H1 (cell line): ENCODE results near the gene CABP5. TPM values are rescaled to one million over a fixed set of nuclear protein-coding genes. Genes with fewer than 3 reads are reported as not detected.
A peak's percentile ranks its signal among the peaks of the same experiment; 100 is the strongest.

Experiments
- CTCF ChIA-PET: fragments of 300-600 bp; sonication (Branson Sonifier 250); formaldehyde crosslinking; loops from one replicate; lab custom pipeline; 2021; ENCODE audit not compliant: partially characterized antibody; lab: Charles Lee
- POLR2A ChIA-PET: fragments of 300-600 bp; sonication (Branson Sonifier 250); formaldehyde crosslinking; loops from one replicate; lab custom pipeline; 2021; ENCODE audit warnings: inconsistent platforms; ENCODE audit not compliant: partially characterized antibody; lab: Charles Lee
- DNase-seq, 2 experiments: peaks; one replicate each; pipeline versions ENCODE4 v3.0.0 to v3.0.0-alpha.2; 2010 to 2022; ENCODE audit warnings: low spot score in 2 of 2, low read depth in 1 of 2, mixed read lengths in 1 of 2
- FAIRE-seq: peaks from 2 replicates; lab custom pipeline; 2011; peaks lifted over from hg19 to GRCh38; lab: Jason Lieb, UNC
- H2AFZ ChIP-seq: 2 replicates; pipeline ENCODE4 v1.8.1; 2012; ENCODE audit warnings: low read length, inconsistent platforms
- H2AK5ac ChIP-seq: 2 replicates; pipeline ENCODE4 v1.6.1; 2013; ENCODE audit warnings: low read depth, low read length
- H2BK120ac ChIP-seq: replicated peaks from 2 replicates; pipeline ENCODE3; 2013; ENCODE audit warnings: low read depth, low read length, inconsistent platforms
- H2BK12ac ChIP-seq: 2 replicates; pipeline ENCODE4 v1.6.1; 2013; ENCODE audit warnings: low read depth, low read length
- H2BK15ac ChIP-seq: 2 replicates; pipeline ENCODE4 v1.6.1; 2013; ENCODE audit warnings: low read length
- H2BK20ac ChIP-seq: 2 replicates; pipeline ENCODE4 v1.6.1; 2013; ENCODE audit warnings: low read length
- H2BK5ac ChIP-seq: 2 replicates; pipeline ENCODE4 v1.6.1; 2013; ENCODE audit warnings: low read depth, low read length
- H3K14ac ChIP-seq: 2 replicates; pipeline ENCODE4 v1.6.1; 2013; ENCODE audit warnings: inconsistent platforms; ENCODE audit not compliant: insufficient read length
- H3K18ac ChIP-seq: 2 replicates; pipeline ENCODE4 v1.6.1; 2013; ENCODE audit warnings: low read length; ENCODE audit errors: extremely low read depth
- H3K23ac ChIP-seq: 2 replicates; pipeline ENCODE4 v1.6.1; 2013; ENCODE audit warnings: inconsistent platforms; ENCODE audit not compliant: insufficient read length
- H3K23me2 ChIP-seq: 2 replicates; pipeline ENCODE4 v1.6.1; 2013; ENCODE audit warnings: low read depth, low read length
- H3K27ac ChIP-seq: 2 replicates; pipeline ENCODE4 v1.6.1; 2011; ENCODE audit warnings: low read depth, low read length, inconsistent platforms
- H3K27me3 ChIP-seq, 4 experiments: replicated peaks in 1 of 4; 1 replicate in 1 of 4; 2 replicates in 3 of 4; pipeline versions ENCODE4 v1.6.1 to v1.8.1; 2011 to 2013; ENCODE audit warnings: low read length in 3 of 4, mild to moderate bottlenecking in 3 of 4, inconsistent platforms in 2 of 4, mixed read lengths in 2 of 4, moderate library complexity in 1 of 4; ENCODE audit not compliant: control insufficient read depth in 3 of 4, insufficient read depth in 3 of 4; ENCODE audit errors: extremely low read depth in 1 of 4
- H3K36me3 ChIP-seq, 4 experiments: 2 replicates each; pipeline versions ENCODE4 v1.6.1 to v1.8.1; 2011 to 2013; ENCODE audit warnings: mild to moderate bottlenecking in 4 of 4, low read length in 3 of 4, moderate library complexity in 2 of 4, control low read depth in 1 of 4, inconsistent platforms in 1 of 4; ENCODE audit not compliant: insufficient read depth in 4 of 4, control insufficient read depth in 2 of 4
- H3K4ac ChIP-seq: replicated peaks from 2 replicates; pipeline ENCODE3; 2013; ENCODE audit warnings: low read length, low read depth, mixed read lengths, inconsistent platforms; ENCODE audit not compliant: insufficient read length
- H3K4me1 ChIP-seq, 4 experiments: replicated peaks in 1 of 4; 1 replicate in 1 of 4; 2 replicates in 3 of 4; pipeline versions ENCODE4 v1.6.1 to v1.8.1; 2011 to 2013; ENCODE audit warnings: low read length in 3 of 4, inconsistent platforms in 2 of 4, mixed read lengths in 1 of 4; ENCODE audit not compliant: insufficient read depth in 4 of 4, control insufficient read depth in 3 of 4
- H3K4me2 ChIP-seq, 2 experiments: 2 replicates each; pipeline versions ENCODE4 v1.6.1 to v1.8.1; 2011 to 2013; ENCODE audit warnings: low read depth in 2 of 2, low read length in 2 of 2, control low read depth in 1 of 2, inconsistent platforms in 1 of 2, mild to moderate bottlenecking in 1 of 2; ENCODE audit not compliant: insufficient read depth in 1 of 2
- H3K4me3 ChIP-seq, 4 experiments: fragments of 200-600, 300-600 bp in 1 of 4; sonication (generic), shearing (Covaris generic), sonication (Bioruptor Twin) in 1 of 4; 2 replicates each; pipeline versions ENCODE4 v1.5.1 to v1.8.1; 2011 to 2016; ENCODE audit warnings: low read length in 4 of 4, low read depth in 3 of 4, control low read depth in 2 of 4, inconsistent platforms in 2 of 4, mild to moderate bottlenecking in 2 of 4, mixed read lengths in 1 of 4, moderate library complexity in 1 of 4; ENCODE audit not compliant: insufficient read depth in 2 of 4; ENCODE audit errors: extremely low read depth in 1 of 4
- H3K56ac ChIP-seq: replicated peaks from 2 replicates; pipeline ENCODE3; 2013; ENCODE audit warnings: low read depth, mild to moderate bottlenecking, mixed read lengths, low read length, inconsistent platforms; ENCODE audit not compliant: insufficient read length
- H3K79me1 ChIP-seq: 2 replicates; pipeline ENCODE4 v1.6.1; 2013; ENCODE audit warnings: low read depth, low read length, control low read depth
- H3K79me2 ChIP-seq, 2 experiments: 2 replicates each; pipeline versions ENCODE4 v1.6.1 to v1.8.1; 2012 to 2013; ENCODE audit warnings: low read length in 2 of 2, mild to moderate bottlenecking in 2 of 2, inconsistent platforms in 1 of 2; ENCODE audit not compliant: insufficient read depth in 2 of 2, control insufficient read depth in 1 of 2
- H3K9ac ChIP-seq, 4 experiments: replicated peaks in 1 of 4; 1 replicate in 1 of 4; 2 replicates in 3 of 4; pipeline versions ENCODE4 v1.6.1 to v1.8.1; 2011 to 2013; ENCODE audit warnings: low read depth in 3 of 4, low read length in 3 of 4, control low read depth in 2 of 4, mild to moderate bottlenecking in 2 of 4, moderate library complexity in 2 of 4, inconsistent platforms in 1 of 4; ENCODE audit errors: extremely low read depth in 1 of 4
- H3K9me3 ChIP-seq, 2 experiments: 2 replicates each; pipeline versions ENCODE4 v1.6.1 to v1.8.1; 2012 to 2013; ENCODE audit warnings: mild to moderate bottlenecking in 2 of 2, moderate library complexity in 2 of 2, control low read depth in 1 of 2, inconsistent platforms in 1 of 2, low read depth in 1 of 2, low read length in 1 of 2, mixed read lengths in 1 of 2; ENCODE audit not compliant: insufficient read depth in 2 of 2
- H4K20me1 ChIP-seq, 2 experiments: replicated peaks in 1 of 2; 2 replicates each; pipeline versions ENCODE3 to v1.8.1; 2011 to 2013; ENCODE audit warnings: inconsistent platforms in 2 of 2, low read length in 2 of 2, mild to moderate bottlenecking in 1 of 2; ENCODE audit not compliant: insufficient read depth in 2 of 2, control insufficient read depth in 1 of 2
- H4K5ac ChIP-seq: 2 replicates; pipeline ENCODE4 v1.6.1; 2013; ENCODE audit warnings: low read length, low read depth, mixed read lengths, inconsistent platforms; ENCODE audit not compliant: insufficient read length
- H4K8ac ChIP-seq: 2 replicates; pipeline ENCODE4 v1.8.0; 2013; ENCODE audit warnings: mild to moderate bottlenecking, moderate library complexity, low read length, inconsistent platforms; ENCODE audit not compliant: insufficient read depth; ENCODE audit errors: extremely low read depth
- H4K91ac ChIP-seq: replicated peaks from 2 replicates; pipeline ENCODE3; 2013; ENCODE audit warnings: low read length, mixed read lengths, inconsistent platforms; ENCODE audit not compliant: insufficient read length
- BCL11A ChIP-seq, 2 experiments: IDR thresholded peaks; one replicate each; pipeline ENCODE4 v1.6.1; 2011; ENCODE audit warnings: low read depth in 2 of 2, low read length in 2 of 2, mild to moderate bottlenecking in 2 of 2
- CBX5 ChIP-seq: fragments of 300-800, 300-1000 bp; sonication (generic); IDR thresholded peaks from 2 replicates; pipeline ENCODE4 v1.7.1; 2016; ENCODE audit warnings: antibody characterized with exemption, low read length, low read depth
- HDAC2 ChIP-seq, 2 experiments: fragments of 300-600 bp in 1 of 2; sonication (generic) in 1 of 2; IDR thresholded peaks; 2 replicates each; pipeline ENCODE4 v1.6.1; 2011 to 2012; ENCODE audit warnings: low read depth in 2 of 2, low read length in 2 of 2, mild to moderate bottlenecking in 2 of 2, moderate library complexity in 2 of 2, borderline replicate concordance in 1 of 2, inconsistent platforms in 1 of 2
- RNF2 ChIP-seq: fragments of 200-900, 300-1000 bp; sonication (generic); IDR thresholded peaks from 2 replicates; pipeline ENCODE4 v1.7.1; 2016; ENCODE audit warnings: borderline replicate concordance, low read depth, mild to moderate bottlenecking, antibody characterized with exemption, low read length; ENCODE audit not compliant: poor library complexity, severe bottlenecking; ENCODE audit errors: missing control alignments
- YY1 ChIP-seq: IDR thresholded peaks from 2 replicates; pipeline ENCODE4 v1.6.1; 2011; ENCODE audit warnings: low read depth, mild to moderate bottlenecking, low read length
- WGBS, 2 experiments: shearing (Covaris generic) in 1 of 2; methylation state at CpG; one replicate each; pipeline versions ENCODE4 v1.1.6 to v1.1.7; 2013 to 2015; ENCODE audit warnings: low lambda C conversion rate in 2 of 2, mixed read lengths in 2 of 2, inconsistent platforms in 1 of 2, low coverage in 1 of 2, missing lambda C conversion rate in 1 of 2; ENCODE audit not compliant: insufficient replicate concordance in 2 of 2, insufficient coverage in 1 of 2, insufficient read length in 1 of 2; ENCODE audit errors: extremely low coverage in 1 of 2, missing lambda C conversion rate in 1 of 2; 5-methylcytosine and 5-hydroxymethylcytosine counted together
- polyA plus RNA-seq, 7 experiments: library from polyadenylated mRNA; depleted of rRNA in 3 of 7; stranded (reverse) in 5 of 7; unstranded in 2 of 7; fragments of >200 nt in 5 of 7; fragments of 200-250 nt in 2 of 7; gene quantifications; 1 replicate in 5 of 7; 2 replicates in 1 of 7; 4 replicates in 1 of 7; pipeline versions ENCODE4 v1.2.1 to v1.2.3, GENCODE V29; 2011 to 2013; ENCODE audit warnings: missing spikeins in 2 of 7, mixed read lengths in 2 of 7
- total RNA-seq: library from RNA; stranded (reverse); fragmentation: NEBNext Ultra II Directional; extraction: Animal tissue kit (Norgen Biotek cat#: 25700); gene quantifications from 2 replicates; pipeline ENCODE4 v1.2.1, GENCODE V29; 2021
- TF ChIP-seq, protein P1 (sequence below): IDR thresholded peaks from 2 replicates; pipeline ENCODE4 v1.6.1; 2011; ENCODE audit warnings: low read depth, mild to moderate bottlenecking, low read length; ENCODE audit not compliant: insufficient read depth

The CABP5 gene
- total and polyA plus RNA-seq, 2 of the 8 experiments (the other 6 are each of a cell fraction or from before 2014, with no cell fraction given): not detected

DNA sequence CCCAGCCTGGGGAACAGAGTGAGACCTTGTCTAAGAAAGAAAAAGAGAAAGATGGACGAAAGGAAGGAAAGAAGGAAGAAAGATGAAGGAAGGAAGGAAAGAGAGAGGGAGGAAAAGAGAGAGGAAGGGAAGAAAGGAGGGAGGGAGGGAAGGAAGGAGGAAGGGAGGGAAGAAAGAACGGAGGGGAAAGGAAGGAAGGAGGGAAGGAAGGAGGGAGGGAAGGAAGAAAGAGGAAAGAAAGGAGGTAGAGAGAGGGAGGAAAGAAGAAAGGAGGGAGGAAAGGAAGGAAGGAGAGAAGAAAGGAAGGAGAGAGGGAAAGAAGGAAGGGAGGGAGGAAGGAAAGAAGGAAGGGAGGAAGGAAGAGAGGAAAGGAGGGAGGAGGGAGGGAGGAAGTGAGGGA, 20.9 kb downstream of the CABP5 start:
- Histone ChIP-seq H2BK20ac (no peak overlapping the region), H3K18ac (no peak overlapping the region), H3K27me3 (no peaks in the 10 kb centered on the region), H3K27ac (no peak overlapping the region), H3K79me1 (no peaks in the 10 kb centered on the region), H3K56ac (no peak overlapping the region), H3K9me3 (no peaks in the 10 kb centered on the region), H4K20me1 (no peaks in the 10 kb centered on the region), H4K5ac (no peak overlapping the region), H2BK12ac (no peak overlapping the region), H3K9ac (no peak overlapping the region), H2BK15ac (no peak overlapping the region), H2AFZ (no peak overlapping the region), H3K4me1 (no peaks in the 10 kb centered on the region), H3K4ac (no peak overlapping the region), H3K79me2 (no peaks in the 10 kb centered on the region), H3K36me3 (no peaks in the 10 kb centered on the region), H2BK120ac (no peak overlapping the region), H4K8ac (no peak overlapping the region), H3K4me3 (no peak overlapping the region), H2AK5ac (no peak overlapping the region), H3K14ac (no peak overlapping the region), H3K4me2 (no peak overlapping the region), H3K23me2 (peaks cover 2% of the 10 kb centered on the region; the same call in 1 of the 2 replicates), H2BK5ac (no peak overlapping the region), H4K91ac (no peak overlapping the region), H3K23ac (no peak overlapping the region)
- 92 to 100% methylated on average over 1 to 2 of the region's 2 CpGs for WGBS, 2 experiments
- POLR2A ChIA-PET: no interaction called here
- CTCF ChIA-PET: interaction anchor here (0.6 kb wide), 2 partner anchors 14 to 222 kb away, joined by 3 to 4 read pairs; no protein-coding TSS in a partner anchor
- FAIRE-seq (no peak), DNase-seq (no peak)
- TF ChIP-seq HDAC2 (IDR thresholded peaks at IDR 0.05; ENCODE audit: borderline replicate concordance in 1 of 2, low read depth in 2 of 2, low read length in 2 of 2): no peak
- TF ChIP-seq, protein P1, sequence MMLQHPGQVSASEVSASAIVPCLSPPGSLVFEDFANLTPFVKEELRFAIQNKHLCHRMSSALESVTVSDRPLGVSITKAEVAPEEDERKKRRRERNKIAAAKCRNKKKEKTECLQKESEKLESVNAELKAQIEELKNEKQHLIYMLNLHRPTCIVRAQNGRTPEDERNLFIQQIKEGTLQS: no peak
- TF ChIP-seq RNF2: peak; percentile 24
- no peak for TF ChIP-seq CBX5
- no peak for TF ChIP-seq YY1
- no peak for TF ChIP-seq BCL11A (IDR thresholded peaks at IDR 0.05; ENCODE audit: low read depth in 2 of 2, low read length in 2 of 2)
